GM18519 (cell line): Measurements from ENCODE around the gene SV2A.
"Not testable (repeated sequence)": the region's sequence is repeated elsewhere in the genome, so short reads cannot be mapped to it uniquely, and the experiment has no call there.

Experiments
- ATAC-seq: cut with Tn5 transposase; IDR thresholded peaks from one replicate; pipeline ENCODE4 v1.9.1; 2021; ENCODE audit warnings: mild to moderate bottlenecking, moderate library complexity; ENCODE audit not compliant: unreplicated experiment, low FRiP score

The SV2A gene

DNA sequence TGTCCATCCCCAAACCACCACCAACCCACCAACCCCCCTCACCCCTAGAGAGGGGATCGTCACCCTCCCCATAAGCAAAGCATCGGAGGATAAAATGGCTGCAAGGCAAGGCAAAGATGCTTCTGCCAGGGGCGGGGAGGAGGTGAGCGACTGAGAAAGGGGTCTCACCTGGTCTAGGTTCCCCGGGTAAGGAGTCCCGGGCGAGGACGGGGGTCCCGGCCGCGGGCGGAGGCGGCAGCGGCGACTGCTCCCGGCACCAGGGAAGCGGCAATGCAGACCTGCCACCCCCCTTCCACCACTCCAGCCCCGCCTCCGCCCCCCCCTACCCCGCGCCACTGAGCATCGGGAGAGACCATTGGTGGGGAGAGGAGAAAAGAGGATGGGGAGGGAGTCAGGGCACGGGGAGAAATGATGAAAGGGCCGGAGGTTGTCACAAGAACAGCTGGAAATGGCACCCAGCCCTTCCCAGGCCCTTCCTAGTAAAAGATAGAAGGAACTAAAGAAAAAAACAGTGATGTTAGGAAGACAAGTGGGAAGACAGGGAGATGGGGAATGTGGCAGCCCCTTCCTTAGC, at the start of gene SV2A:
Gene SV2A, minus strand, starts transcription at position 274 of the 574 bp plus-strand sequence. CDS start 4,004 bp downstream, outside the sequence.
- no peak for ATAC-seq

DNA sequence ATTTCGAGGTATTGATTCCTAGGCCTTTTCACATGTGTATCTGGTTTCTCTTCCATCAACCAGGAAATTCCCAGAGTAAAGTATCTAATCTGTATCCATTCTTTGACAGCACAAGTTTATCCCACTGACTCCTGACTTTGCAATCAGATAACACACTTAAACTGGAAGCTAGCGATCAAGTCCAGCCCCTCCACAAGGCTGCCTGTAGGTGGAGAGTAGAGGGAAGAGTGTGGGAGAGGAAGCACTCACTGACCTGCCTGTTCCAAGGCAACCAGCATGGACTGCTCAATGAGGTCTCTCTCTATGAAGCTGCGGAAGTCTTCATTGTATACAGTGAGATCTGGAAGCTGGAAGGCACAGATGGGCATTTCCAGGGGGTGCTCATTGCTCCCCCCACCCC, 49.4 kb upstream of the SV2A start:
- ATAC-seq: no peak

DNA sequence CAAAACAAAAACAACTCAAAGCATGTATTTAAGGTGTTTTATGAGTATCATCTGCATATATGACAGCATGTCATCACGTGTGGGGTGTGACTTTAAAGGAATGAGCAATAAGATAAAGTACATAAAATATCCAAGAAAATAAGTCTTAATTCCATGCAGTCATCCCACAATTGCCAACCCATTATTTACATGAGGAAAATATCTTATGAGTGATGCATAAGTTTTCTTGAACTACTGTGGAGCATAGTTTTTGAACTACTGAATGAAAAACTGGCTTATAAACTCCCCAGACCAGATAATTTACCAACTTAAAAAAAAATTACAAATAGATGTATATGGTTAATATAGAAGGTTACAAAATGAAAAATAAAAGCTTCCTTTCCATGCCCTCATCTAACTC, 48.8 kb upstream of the SV2A start:
- ATAC-seq: no peak

GRCh38 chr1:149965440-149965839, 47.8 kb upstream of the SV2A start:
- no peak for ATAC-seq

DNA sequence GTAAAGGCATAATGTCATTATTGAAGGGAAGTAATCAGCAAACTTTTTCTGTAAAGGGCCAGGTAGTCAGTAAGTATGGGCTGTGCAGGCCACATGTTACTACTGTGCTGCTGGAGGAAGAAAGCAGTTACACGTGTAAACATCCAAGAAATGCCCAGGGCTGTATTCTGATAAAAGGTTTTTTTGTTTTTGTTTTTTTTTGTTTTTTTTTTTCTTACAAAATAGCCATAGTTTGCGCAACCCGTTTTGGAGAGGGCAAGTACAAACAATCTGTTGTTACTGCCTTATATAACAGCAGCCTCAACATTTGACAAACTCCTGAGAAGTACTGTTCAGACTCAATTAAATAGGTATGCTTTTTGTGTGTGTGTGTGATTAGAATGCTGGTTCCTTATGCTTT, 45.7 kb upstream of the SV2A start:
- ATAC-seq: no peak

DNA sequence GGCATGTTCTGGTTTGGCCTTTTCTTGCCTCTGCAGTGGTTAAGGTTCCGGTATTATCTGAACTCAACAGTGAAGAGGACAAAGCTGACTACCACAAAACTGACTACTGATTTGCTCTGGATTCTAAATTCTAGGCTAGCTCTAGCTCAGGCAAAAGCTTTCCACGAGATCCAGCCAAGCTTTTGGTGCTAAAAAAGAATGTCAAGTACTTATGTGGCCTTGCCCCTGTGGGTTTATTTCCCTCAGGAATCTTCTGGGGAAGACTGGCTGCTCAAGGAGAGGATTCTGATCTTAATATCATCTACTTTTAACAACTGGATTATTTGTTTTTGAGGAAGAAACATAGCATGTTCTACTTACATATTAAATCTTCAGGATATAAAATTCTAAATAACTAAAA, 45.1 kb upstream of the SV2A start:
- ATAC-seq: no peak

DNA sequence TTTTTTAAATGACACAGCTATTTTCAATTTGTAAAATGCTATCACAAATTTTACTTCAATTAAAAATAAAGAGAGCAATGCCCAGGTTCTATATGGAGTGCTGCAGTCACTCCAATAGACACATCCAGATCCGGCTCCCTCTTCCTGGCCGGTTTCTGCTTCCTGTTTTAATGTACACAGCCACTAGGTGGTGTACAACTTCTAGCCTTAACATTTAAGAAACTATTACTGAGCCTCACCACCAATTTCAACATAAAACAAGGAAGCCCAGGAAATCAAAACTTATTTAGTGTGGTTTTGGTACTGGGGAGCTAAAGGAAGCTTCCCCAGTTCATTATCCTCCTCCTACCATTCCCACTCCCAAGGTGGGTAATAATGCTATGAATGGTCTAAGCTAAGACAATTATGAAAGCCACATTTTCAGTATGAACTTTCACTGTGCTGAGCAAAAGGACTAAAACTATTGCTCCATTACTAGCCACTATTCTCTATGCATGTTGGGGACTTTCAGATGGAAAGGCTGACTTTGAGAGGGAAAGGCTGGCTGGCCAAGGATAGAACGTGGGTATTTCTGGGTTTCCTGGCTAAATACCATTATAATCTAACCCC, 44.5 kb upstream of the SV2A start:
- no peak for ATAC-seq

DNA sequence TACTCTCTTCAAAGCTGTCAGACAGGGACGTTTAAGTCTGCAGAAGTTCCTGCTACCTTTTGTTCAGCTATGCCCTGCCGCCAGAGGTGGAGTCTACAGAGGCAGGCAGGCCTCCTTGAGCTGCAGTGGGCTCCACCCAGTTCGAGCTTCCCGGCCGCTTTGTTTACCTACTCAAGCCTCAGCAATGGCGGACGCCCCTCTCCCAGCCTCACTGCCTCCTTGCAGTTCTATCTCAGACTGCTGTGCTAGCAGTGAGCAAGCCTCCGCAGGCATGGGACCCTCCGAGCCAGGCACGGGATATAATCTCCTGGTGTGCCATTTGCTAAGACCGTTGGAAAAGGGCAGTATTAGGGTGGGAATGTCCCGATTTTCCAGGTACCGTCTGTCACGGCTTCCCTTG, 39.9 kb upstream of the SV2A start:
- ATAC-seq: not testable (repeated sequence)

GRCh38 chr1:149949911-149950310, 32.3 kb upstream of the SV2A start:
- ATAC-seq: no peak

DNA sequence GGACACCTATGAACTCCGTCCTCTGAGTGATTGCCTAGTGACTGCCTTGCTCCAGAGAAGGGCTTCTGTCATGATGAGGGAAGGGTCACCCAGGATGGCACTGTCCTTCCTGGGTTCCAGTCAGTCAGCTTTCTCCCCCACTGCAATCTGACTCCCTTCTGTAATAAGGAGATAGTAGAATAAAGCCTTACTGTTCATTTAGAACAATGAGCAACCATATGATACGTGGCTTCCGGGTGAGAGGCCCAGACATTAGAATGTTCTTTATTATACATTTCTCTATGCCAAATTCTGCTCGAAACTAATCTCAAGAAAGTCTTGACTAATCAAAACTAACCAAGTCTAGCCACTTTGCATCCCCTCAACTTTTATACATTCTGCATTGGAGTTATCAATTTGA, 27.6 kb upstream of the SV2A start:
- no peak for ATAC-seq

DNA sequence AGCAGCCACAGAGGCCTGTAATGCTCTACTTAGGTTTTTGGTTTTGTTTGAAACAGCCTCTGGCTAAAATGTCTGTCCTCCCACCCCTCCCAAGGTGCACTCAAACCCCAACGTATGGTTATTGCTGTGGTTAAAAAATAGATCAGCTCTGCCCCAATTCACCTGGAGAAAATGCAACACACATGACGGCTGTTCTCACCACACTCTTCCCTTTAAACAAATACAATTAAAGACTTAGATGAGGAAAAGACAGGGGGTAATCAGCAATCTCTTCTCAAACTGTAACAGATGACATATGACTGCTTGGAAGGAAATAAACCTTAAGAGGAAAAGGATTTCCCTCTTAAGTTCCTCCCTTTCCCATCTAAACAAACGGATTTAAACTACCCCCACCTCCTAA, 25.2 kb upstream of the SV2A start:
- no peak for ATAC-seq

DNA sequence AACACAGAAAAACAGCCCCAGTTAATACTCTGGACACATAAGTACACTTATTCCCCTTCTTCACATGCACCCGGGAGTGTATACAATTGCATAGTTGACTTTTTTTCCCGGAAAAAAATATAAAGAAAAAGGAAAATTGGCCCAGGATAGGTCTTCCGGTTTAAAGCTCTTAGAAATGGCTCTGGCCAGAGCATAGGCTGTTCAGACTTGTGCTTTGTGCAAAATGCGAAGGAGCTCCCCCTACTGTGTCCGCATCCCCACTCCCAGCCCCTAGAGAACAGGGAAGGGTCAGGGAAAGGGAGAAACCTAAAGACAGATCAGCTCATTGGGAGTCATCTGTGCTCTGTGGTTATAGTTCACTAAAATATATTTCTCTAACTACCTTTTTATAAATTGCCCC, 24.6 kb upstream of the SV2A start:
- no peak for ATAC-seq

GRCh38 chr1:149940427-149940826, 22.8 kb upstream of the SV2A start:
- ATAC-seq: no peak

DNA sequence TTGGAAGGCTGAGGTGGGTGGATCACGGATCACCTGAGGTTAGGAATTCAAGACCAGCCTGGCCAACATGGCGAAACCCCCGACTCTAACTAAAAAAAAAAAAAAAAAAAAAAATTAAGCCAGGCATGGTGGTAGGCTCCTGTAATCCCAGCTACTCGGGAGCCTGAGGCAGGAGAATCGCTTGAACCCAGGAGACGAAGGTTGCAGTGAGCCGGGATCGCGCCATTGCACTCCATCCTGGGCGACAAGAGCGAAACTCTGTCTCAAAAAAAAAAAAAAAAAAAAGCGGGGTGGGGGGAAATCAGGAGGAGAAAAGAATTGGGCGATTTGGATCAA, 21.0 kb upstream of the SV2A start:
- not testable (repeated sequence) for ATAC-seq

DNA sequence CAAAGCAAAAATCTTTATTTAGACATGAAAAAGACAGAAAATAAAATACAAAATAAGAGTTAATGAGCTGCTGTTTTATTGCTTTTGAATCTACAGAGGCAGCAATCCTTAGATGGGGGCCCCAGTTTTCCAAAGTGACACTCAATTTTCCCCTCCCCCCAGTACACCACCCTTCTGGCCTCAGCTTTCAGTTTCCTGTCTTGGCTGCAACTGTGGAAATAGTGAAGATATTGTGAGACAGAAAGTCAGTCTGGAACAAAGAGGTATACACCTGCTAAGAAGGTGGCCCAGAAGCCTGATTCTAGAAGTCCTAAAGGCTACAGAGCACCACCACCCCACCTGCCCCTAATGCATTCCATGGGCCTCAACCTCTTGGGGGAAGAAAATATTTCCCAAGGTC, 20.1 kb upstream of the SV2A start:
- no peak for ATAC-seq

DNA sequence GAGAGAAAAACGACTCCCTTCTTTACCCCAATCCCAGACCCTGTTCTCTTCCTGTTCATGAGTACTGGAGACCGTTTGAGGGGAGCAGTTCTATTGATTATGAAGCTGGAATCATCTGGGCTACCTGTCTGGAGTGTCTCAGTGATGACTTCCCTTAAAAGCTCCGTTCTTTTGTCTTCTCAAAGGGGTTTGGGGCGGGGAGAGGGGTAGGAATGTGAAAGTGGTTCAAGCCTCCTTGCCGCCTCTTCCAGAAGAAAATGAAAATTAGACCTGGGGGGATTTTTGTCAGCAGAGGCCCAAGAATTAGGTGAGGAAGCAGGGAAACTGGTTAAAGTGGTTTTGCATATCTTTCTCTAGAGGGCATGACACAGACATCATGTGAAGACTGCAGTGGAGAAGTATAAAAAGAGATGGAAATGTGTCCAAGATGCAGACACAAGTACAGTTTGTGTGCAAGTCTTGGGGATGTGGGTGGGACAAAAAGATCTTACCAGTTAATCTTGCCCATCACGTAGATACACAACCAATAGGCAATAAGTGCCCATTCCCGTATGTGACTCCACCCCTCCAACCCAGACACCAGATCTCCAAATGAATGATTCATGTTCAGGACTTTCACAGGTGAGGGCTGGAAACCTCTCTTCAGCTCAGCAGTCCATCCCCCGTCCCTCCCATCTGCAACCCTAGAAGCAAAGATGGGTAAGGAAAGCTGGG, 19.5 kb upstream of the SV2A start:
- ATAC-seq: no peak

GRCh38 chr1:149936170-149936991, 18.7 kb upstream of the SV2A start, which contains the start of gene MTMR11:
Gene MTMR11 (minus strand): TSS chr1:149936879. CDS start chr1:149936647, 232 bp downstream.
- no peak for ATAC-seq

DNA sequence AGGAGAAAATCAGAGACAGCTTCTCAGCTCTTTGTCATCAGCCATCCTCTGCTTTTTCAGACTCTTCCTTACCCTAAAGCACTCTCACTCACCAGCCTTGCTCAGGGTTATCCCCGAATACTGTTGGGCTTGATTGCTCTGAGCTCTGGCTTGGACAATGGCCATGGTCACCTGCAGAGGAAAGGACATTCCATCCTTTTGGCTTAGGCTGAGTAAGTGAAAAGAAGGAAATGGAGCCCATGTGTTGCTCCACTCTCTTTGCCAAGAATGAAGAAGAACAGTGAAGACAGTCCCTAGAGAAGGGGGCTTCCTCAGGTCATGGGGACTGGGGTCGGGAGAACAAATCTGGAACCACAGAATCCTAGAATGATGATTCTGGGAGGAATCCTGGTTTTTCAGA, 16.7 kb upstream of the SV2A start:
- no peak for ATAC-seq

DNA sequence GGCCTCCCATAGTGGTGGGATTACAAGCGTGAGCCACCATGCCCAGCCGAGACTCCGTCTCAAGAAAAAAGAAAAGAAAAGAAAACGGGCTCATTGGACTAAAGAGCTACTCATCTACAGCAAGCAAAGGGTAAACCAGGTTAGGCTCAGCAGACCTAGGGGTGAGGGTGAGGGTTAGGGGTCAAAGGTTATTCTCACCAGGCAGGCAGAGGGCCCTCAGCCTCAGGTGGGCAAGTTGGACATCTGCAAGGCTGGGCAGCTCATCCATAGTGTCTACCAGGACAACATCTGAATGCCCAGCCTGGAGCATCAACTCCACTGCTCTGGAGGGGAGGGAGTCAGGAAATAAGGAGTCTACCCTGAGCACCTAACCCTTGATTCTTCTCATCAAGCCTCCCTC, 15.6 kb upstream of the SV2A start:
- ATAC-seq: no peak

GRCh38 chr1:149932474-149932873, 14.8 kb upstream of the SV2A start:
- ATAC-seq: no peak

DNA sequence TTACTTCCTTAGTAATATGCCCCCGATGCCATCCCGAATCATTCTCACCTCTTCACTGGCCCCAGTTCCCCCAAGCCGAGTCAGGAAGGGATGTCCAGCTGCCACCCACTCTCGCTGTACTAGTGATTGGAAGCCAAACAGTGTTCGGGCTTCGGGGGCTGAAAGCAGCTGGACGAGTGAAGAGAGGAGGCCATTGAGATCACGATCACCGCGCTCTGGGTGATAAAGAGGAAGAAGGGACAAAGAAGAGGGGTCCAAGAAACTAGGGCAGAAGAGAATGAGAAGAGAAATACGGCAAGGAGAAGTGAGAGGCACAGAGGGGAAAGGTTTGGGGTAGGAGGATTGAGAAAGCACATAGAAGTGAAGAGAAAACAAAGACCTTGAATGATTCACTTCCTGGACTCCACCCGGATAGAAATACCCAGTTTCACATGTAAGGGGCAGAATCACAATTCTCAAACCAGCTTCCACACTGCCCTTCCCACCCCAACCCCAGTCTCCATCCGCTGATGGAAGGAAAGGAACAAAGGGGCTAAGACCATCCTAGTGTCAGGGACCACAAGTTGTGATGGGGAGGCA, 13.7 kb upstream of the SV2A start:
- no peak for ATAC-seq
